Skeletal muscle tissue (tissue), 5 donors: ENCODE measurements around the gene LMBRD2. TPM values are rescaled to one million over a fixed set of nuclear protein-coding genes. Genes with fewer than 3 reads are reported as not detected.

Experiments
- H3K27ac ChIP-seq: one replicate; pipeline ENCODE4 v1.7.0; 2013; ENCODE audit warnings: mild to moderate bottlenecking, low read depth, low read length, inconsistent platforms
- H3K27me3 ChIP-seq, 3 donors: one replicate each; pipeline ENCODE4 v1.7.0; 2013; ENCODE audit warnings: low read length in 3 of 3; ENCODE audit not compliant: control insufficient read depth in 3 of 3, insufficient read depth in 3 of 3
- H3K36me3 ChIP-seq, 3 donors: one replicate each; pipeline ENCODE4 v1.7.0; 2013; ENCODE audit warnings: low read length in 3 of 3; ENCODE audit not compliant: control insufficient read depth in 3 of 3, insufficient read depth in 3 of 3
- H3K4me1 ChIP-seq, 3 donors: one replicate each; pipeline ENCODE4 v1.7.0; 2013; ENCODE audit warnings: low read length in 3 of 3, mild to moderate bottlenecking in 3 of 3; ENCODE audit not compliant: control insufficient read depth in 3 of 3, insufficient read depth in 3 of 3
- H3K4me3 ChIP-seq, 3 donors: one replicate each; pipeline ENCODE4 v1.7.0; 2013; ENCODE audit warnings: low read length in 3 of 3
- H3K9ac ChIP-seq, 3 donors: one replicate each; pipeline ENCODE4 v1.7.0; 2013; ENCODE audit warnings: low read length in 3 of 3, mild to moderate bottlenecking in 3 of 3, moderate library complexity in 2 of 3, low read depth in 1 of 3
- H3K9me3 ChIP-seq, 3 donors: one replicate each; pipeline ENCODE4 v1.7.0; 2013; ENCODE audit warnings: low read length in 3 of 3; ENCODE audit not compliant: control insufficient read depth in 3 of 3
- small RNA-seq: library from RNA; depleted of rRNA; stranded (forward); fragments of <200 nt; gene quantifications from one replicate; pipeline ENCODE3, GENCODE V24; 2014
- total RNA-seq: library from RNA; depleted of rRNA; stranded (reverse); fragments of >200 nt; gene quantifications from one replicate; pipeline ENCODE4 v1.2.3, GENCODE V29; 2014
- donor health status: Osteomylitis.

Gene LMBRD2
- total RNA-seq, 1 donor from 2014 or later, result 13.0 TPM

DNA sequence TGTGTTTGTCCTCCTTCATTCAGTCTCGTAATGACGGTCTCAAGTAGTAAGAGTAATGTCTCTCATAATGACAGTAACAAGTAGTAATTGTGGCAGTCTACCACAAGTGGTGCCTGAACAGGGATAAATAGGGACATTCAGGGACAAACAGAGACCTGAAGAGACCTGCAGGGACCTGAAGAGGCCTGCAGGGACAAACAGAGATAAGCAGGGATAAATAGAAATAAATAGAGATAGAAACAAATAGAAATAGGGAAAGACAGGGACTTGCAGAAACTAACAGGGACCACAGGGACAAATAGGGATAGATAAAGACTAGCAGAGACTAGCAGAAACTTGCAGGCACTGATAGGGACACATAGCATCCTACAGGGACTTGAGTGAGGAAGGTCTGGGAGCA, 92.9 kb downstream of the LMBRD2 start:
- Histone ChIP-seq H3K27me3 (no peaks in the 10 kb centered on the region), H3K9me3 (no peaks in the 10 kb centered on the region), H3K4me3 (no peak overlapping the region), H3K36me3 (no peaks in the 10 kb centered on the region), H3K27ac (no peak overlapping the region), H3K4me1 (no peaks in the 10 kb centered on the region), H3K9ac (no peak overlapping the region)

DNA sequence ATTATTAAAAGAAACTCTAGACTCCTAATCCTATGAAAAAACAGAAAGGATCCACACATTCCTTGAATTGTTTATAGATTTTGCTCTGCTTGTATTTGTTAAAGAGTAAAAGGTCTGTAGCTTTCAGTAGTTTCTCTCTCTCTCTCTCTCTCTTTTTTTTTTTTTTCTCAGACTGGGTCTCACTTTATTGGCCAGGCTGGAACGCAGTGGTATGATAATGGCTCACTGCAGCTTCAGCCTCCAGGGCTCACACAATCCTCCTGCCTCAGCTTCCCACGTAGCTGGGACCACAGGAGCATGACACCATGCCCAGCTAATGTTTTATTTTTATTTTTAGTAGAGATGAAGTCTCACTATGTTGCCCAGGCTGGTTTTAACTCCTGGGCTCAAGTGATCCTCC, 94.3 kb downstream of the LMBRD2 start:
- H3K4me1 ChIP-seq, result no peaks in the 10 kb centered on the region
- no peaks in the 10 kb centered on the region for H3K36me3 ChIP-seq
- H3K27ac ChIP-seq, result no peak overlapping the region
- H3K4me3 ChIP-seq, result no peak overlapping the region
- no peak overlapping the region for H3K9ac ChIP-seq
- no peaks in the 10 kb centered on the region for H3K9me3 ChIP-seq
- no peaks in the 10 kb centered on the region for H3K27me3 ChIP-seq

DNA sequence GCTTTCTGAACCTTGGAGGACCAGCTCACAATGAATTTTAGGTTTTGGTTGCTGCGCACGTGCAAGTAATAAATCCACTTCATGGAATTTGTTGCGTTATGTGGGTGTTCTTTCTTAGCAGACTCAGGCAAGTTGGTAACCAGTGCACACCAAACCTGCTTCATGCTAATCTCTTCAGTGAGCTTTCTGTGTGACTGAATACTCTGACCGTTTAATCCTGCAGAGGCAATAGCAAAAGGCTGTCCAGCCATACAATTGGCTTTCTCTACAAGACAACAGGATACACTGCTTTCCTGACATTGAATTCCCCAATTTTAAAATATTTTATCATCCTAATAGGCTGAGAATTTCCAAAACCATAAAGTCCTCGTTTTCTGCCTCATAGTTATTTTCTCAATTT, 95.3 kb downstream of the LMBRD2 start:
- no peaks in the 10 kb centered on the region for H3K36me3 ChIP-seq
- H3K27me3 ChIP-seq, result no peaks in the 10 kb centered on the region
- H3K9ac ChIP-seq, result no peak overlapping the region
- H3K4me3 ChIP-seq, result no peak overlapping the region
- no peaks in the 10 kb centered on the region for H3K9me3 ChIP-seq
- H3K4me1 ChIP-seq, result no peaks in the 10 kb centered on the region
- no peak overlapping the region for H3K27ac ChIP-seq

GRCh38 chr5:36055984-36056383, 95.7 kb downstream of the LMBRD2 start:
- Histone ChIP-seq H3K9me3 (no peaks in the 10 kb centered on the region), H3K9ac (no peak overlapping the region), H3K27me3 (no peaks in the 10 kb centered on the region), H3K27ac (no peak overlapping the region), H3K4me1 (no peaks in the 10 kb centered on the region), H3K4me3 (no peak overlapping the region), H3K36me3 (no peaks in the 10 kb centered on the region)

DNA sequence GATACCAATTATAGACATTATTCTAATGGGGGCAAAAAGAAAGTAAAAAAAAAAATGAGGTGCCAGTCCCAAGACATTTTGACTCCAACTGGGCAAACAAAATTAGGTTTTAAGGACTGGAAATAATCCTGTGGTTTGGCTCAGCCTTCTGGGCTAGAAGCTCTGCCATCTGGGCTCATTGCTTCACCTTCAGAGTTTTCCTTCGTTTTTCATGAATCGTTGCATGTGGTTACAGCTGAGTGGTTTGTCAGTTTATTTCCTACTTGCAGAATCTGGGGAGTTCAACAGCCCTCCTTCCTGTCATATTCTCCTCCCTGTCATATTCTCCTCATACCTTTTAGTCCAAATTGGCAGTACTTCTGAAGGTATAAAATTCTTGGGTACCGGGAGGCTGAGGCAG, 97.0 kb downstream of the LMBRD2 start:
- no peaks in the 10 kb centered on the region for H3K9me3 ChIP-seq
- H3K4me1 ChIP-seq, result no peaks in the 10 kb centered on the region
- no peak overlapping the region for H3K4me3 ChIP-seq
- no peak overlapping the region for H3K27ac ChIP-seq
- no peaks in the 10 kb centered on the region for H3K36me3 ChIP-seq
- no peak overlapping the region for H3K9ac ChIP-seq
- no peaks in the 10 kb centered on the region for H3K27me3 ChIP-seq

GRCh38 chr5:36052538-36052937, 99.1 kb downstream of the LMBRD2 start:
- Histone ChIP-seq H3K27me3 (no peaks in the 10 kb centered on the region), H3K27ac (no peak overlapping the region), H3K9me3 (no peaks in the 10 kb centered on the region), H3K4me3 (no peak overlapping the region), H3K36me3 (no peaks in the 10 kb centered on the region), H3K4me1 (no peaks in the 10 kb centered on the region), H3K9ac (no peak overlapping the region)

DNA sequence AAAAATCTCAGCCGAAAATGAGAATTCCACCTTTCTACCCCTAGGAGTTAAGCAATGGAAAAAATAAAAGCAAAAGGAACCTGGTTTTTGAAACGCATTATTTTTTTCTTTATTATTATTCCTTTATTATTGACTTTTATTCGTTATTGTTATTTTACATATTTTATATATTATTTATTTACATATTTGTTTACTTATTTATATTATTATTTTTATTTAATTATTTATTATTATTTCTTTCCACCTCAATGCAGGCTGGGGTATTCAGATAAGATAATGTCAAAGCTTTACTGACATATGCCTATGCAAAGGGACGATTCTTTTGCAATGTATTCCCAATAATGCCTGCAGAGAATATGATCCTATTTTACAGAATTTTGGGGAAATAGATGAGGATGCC, 101.7 kb downstream of the LMBRD2 start:
- no peak overlapping the region for H3K27ac ChIP-seq
- no peaks in the 10 kb centered on the region for H3K27me3 ChIP-seq
- H3K4me3 ChIP-seq, result no peak overlapping the region
- H3K9ac ChIP-seq, result no peak overlapping the region
- no peaks in the 10 kb centered on the region for H3K4me1 ChIP-seq
- no peaks in the 10 kb centered on the region for H3K9me3 ChIP-seq
- H3K36me3 ChIP-seq, result no peaks in the 10 kb centered on the region

Small RNAs within 50 kb of the gene (small RNA-seq; reads per million reads assigned to genes)
- gene AC016612.1 (not detected), gene MIR580 (0.44 reads per million, percentile 55 among the genes with 10 or more reads in this experiment), gene RNU6-1305P (not detected)

Other genes with a start within 250 kb of the LMBRD2 start
- not detected for gene CAPSL, start 213.3 kb downstream of the LMBRD2 start, total RNA-seq
- gene UGT3A1, start 160.5 kb downstream of the LMBRD2 start, total RNA-seq, result 12.5 TPM
- gene UGT3A2, start 85.0 kb downstream of the LMBRD2 start, total RNA-seq, result under 0.01 TPM
- gene SKP2, start 224 bp upstream of the LMBRD2 start, total RNA-seq, result 34.4 TPM
- 27.1 TPM for gene NADK2, start 90.0 kb upstream of the LMBRD2 start, total RNA-seq
- 0.52 TPM for gene RANBP3L, start 150.0 kb upstream of the LMBRD2 start, total RNA-seq